SK-N-SH (cell line): ENCODE results near the gene IGF1R. TPM values are rescaled to one million over a fixed set of nuclear protein-coding genes. Genes with fewer than 3 reads are reported as not detected.

Experiments
- CTCF ChIA-PET: fragments of 300-600, 350-600 bp; formaldehyde crosslinking; extraction: SDS; loops from one replicate; lab custom pipeline; 2021; lab: Yijun Ruan, JAX
- POLR2A ChIA-PET: fragments of 350-600 bp; sonication (Branson Sonifier 250); formaldehyde crosslinking; extraction: SDS; loops from one replicate; lab custom pipeline; 2020; ENCODE audit warnings: antibody characterized with exemption, inconsistent platforms; lab: Yijun Ruan, JAX
- DNase-seq: peaks from one replicate; pipeline ENCODE4 v3.0.0; 2012
- H2AFZ ChIP-seq: fragments of 200-600 bp; sonication (generic); 2 replicates; pipeline ENCODE4 v1.8.1; 2016; ENCODE audit warnings: antibody characterized with exemption, mild to moderate bottlenecking, low read depth
- H3F3A ChIP-seq: fragments of 200-600 bp; sonication (generic); replicated peaks from 2 replicates; pipeline ENCODE3; 2016; ENCODE audit warnings: antibody characterized with exemption, mild to moderate bottlenecking; ENCODE audit not compliant: insufficient read depth
- H3K27ac ChIP-seq, 2 experiments: fragments of 200-500 bp in 1 of 2; fragments of 200-600 bp in 1 of 2; sonication (Bioruptor generic) in 1 of 2; sonication (generic), shearing (Covaris generic) in 1 of 2; 2 replicates each; pipeline versions ENCODE4 v1.5.1 to v1.6.1; 2014 to 2016; ENCODE audit warnings: low read depth in 2 of 2, inconsistent platforms in 1 of 2, low read length in 1 of 2, mild to moderate bottlenecking in 1 of 2, mixed read lengths in 1 of 2
- H3K27me3 ChIP-seq: fragments of 200-600 bp; sonication (generic), shearing (Covaris generic); 2 replicates; pipeline ENCODE4 v1.6.1; 2016; ENCODE audit warnings: mixed run types; ENCODE audit not compliant: insufficient read depth
- H3K36me3 ChIP-seq, 2 experiments: fragments of 200-500 bp in 1 of 2; fragments of 200-600 bp in 1 of 2; sonication (Bioruptor generic) in 1 of 2; sonication (generic) in 1 of 2; replicated peaks in 1 of 2; 2 replicates each; pipeline versions ENCODE3 to v1.5.1; 2014 to 2016; ENCODE audit warnings: low read length in 1 of 2, mild to moderate bottlenecking in 1 of 2; ENCODE audit not compliant: insufficient read depth in 2 of 2, control insufficient read depth in 1 of 2
- H3K4me1 ChIP-seq, 2 experiments: fragments of 200-500 bp in 1 of 2; fragments of 200-600 bp in 1 of 2; sonication (Bioruptor generic) in 1 of 2; sonication (generic), shearing (Covaris generic) in 1 of 2; 2 replicates each; pipeline versions ENCODE4 v1.5.1 to v1.6.1; 2014 to 2016; ENCODE audit warnings: low read depth in 1 of 2, low read length in 1 of 2, mixed run types in 1 of 2; ENCODE audit not compliant: insufficient read depth in 2 of 2, control insufficient read depth in 1 of 2
- H3K4me2 ChIP-seq: fragments of 200-600 bp; sonication (generic), shearing (Covaris generic); 2 replicates; pipeline ENCODE4 v1.6.1; 2017; ENCODE audit warnings: mixed run types
- H3K4me3 ChIP-seq, 2 experiments: fragments of 200-500 bp in 1 of 2; fragments of 200-600 bp in 1 of 2; sonication (Bioruptor generic) in 1 of 2; sonication (generic), shearing (Covaris generic) in 1 of 2; 2 replicates each; pipeline versions ENCODE4 v1.5.1 to v1.8.1; 2014 to 2016; ENCODE audit warnings: low read depth in 2 of 2, inconsistent platforms in 1 of 2, low read length in 1 of 2, mild to moderate bottlenecking in 1 of 2, mixed read lengths in 1 of 2, moderate library complexity in 1 of 2
- H3K79me2 ChIP-seq: fragments of 200-600 bp; sonication (generic); 2 replicates; pipeline ENCODE4 v1.8.1; 2017; ENCODE audit warnings: mild to moderate bottlenecking; ENCODE audit not compliant: insufficient read depth
- H3K9ac ChIP-seq: fragments of 200-600 bp; sonication (generic); 2 replicates; pipeline ENCODE4 v1.6.1; 2017; ENCODE audit warnings: mixed run types
- H3K9me2 ChIP-seq: fragments of 200-600 bp; sonication (generic); 2 replicates; pipeline ENCODE4 v1.6.1; 2017; ENCODE audit warnings: mixed run types
- H3K9me3 ChIP-seq: fragments of 200-600 bp; sonication (generic); 2 replicates; pipeline ENCODE4 v1.6.1; 2017; ENCODE audit warnings: mixed run types, mild to moderate bottlenecking, moderate library complexity
- H4K20me1 ChIP-seq: fragments of 200-600 bp; sonication (generic); 2 replicates; pipeline ENCODE4 v1.6.1; 2017; ENCODE audit warnings: mild to moderate bottlenecking, mixed run types; ENCODE audit not compliant: insufficient read depth
- CTCF ChIP-seq: fragments of 200-600 bp; sonication (generic); IDR thresholded peaks from 2 replicates; pipeline ENCODE4 v1.6.1; 2017; ENCODE audit warnings: antibody characterized with exemption, mild to moderate bottlenecking, moderate library complexity
- ELF1 ChIP-seq: IDR thresholded peaks from 2 replicates; pipeline ENCODE4 v1.4.0; 2012
- EZH2phosphoT487 ChIP-seq: fragments of 200-600 bp; sonication (generic); IDR thresholded peaks from 2 replicates; pipeline ENCODE4 v1.6.1; 2017; ENCODE audit warnings: low read depth, mixed run types, mild to moderate bottlenecking, antibody characterized with exemption, moderate library complexity, borderline replicate concordance
- FOXJ3 ChIP-seq: sonication (generic); formaldehyde crosslinking; IDR thresholded peaks from 2 replicates; pipeline ENCODE4 v1.5.1; 2020; ENCODE audit warnings: mild to moderate bottlenecking, missing genetic modification reagents
- FOXM1 ChIP-seq: IDR thresholded peaks from 2 replicates; pipeline ENCODE4 v1.4.0; 2012; ENCODE audit warnings: low read depth, mild to moderate bottlenecking
- GABPA ChIP-seq: IDR thresholded peaks from 2 replicates; pipeline ENCODE4 v1.4.0; 2012; ENCODE audit warnings: low read depth, mild to moderate bottlenecking
- IRF3 ChIP-seq: fragments of 150-350 bp; IDR thresholded peaks from 2 replicates; pipeline ENCODE4 v1.6.1; 2016; ENCODE audit warnings: mild to moderate bottlenecking, low read depth, low read length
- MXI1 ChIP-seq: IDR thresholded peaks from 2 replicates; pipeline ENCODE4 v1.6.1; 2012; ENCODE audit warnings: mild to moderate bottlenecking, low read depth, low read length, improper control_type of control experiment
- NFIC ChIP-seq: IDR thresholded peaks from 2 replicates; pipeline ENCODE4 v1.4.0; 2012; ENCODE audit warnings: borderline replicate concordance
- PBX3 ChIP-seq: IDR thresholded peaks from 2 replicates; pipeline ENCODE4; 2012
- RAD21 ChIP-seq: IDR thresholded peaks from 2 replicates; pipeline ENCODE4 v1.6.1; 2012; ENCODE audit warnings: mild to moderate bottlenecking, low read length
- RCOR1 ChIP-seq: fragments of 150-350 bp; IDR thresholded peaks from 2 replicates; pipeline ENCODE4 v1.6.1; 2017; ENCODE audit warnings: antibody characterized with exemption, low read length
- REST ChIP-seq: IDR thresholded peaks from 2 replicates; pipeline ENCODE4 v1.6.1; 2012; ENCODE audit warnings: mild to moderate bottlenecking, low read depth, low read length, moderate library complexity
- SIN3A ChIP-seq: IDR thresholded peaks from 2 replicates; pipeline ENCODE4 v1.6.1; 2012; ENCODE audit warnings: low read depth, mild to moderate bottlenecking, low read length, moderate library complexity, borderline replicate concordance
- TAF1 ChIP-seq: IDR thresholded peaks from 2 replicates; pipeline ENCODE4 v1.6.1; 2012; ENCODE audit warnings: low read depth, mild to moderate bottlenecking, low read length, moderate library complexity, borderline replicate concordance
- TCF12 ChIP-seq: IDR thresholded peaks from 2 replicates; pipeline ENCODE4 v1.4.0; 2012
- TEAD4 ChIP-seq: IDR thresholded peaks from 2 replicates; pipeline ENCODE4 v1.4.0; 2012; ENCODE audit warnings: mild to moderate bottlenecking, borderline replicate concordance; ENCODE audit not compliant: insufficient read depth
- USF1 ChIP-seq: IDR thresholded peaks from 2 replicates; pipeline ENCODE4 v1.4.0; 2012; ENCODE audit warnings: low read depth, borderline replicate concordance
- YY1 ChIP-seq: IDR thresholded peaks from 2 replicates; pipeline ENCODE4 v1.4.0; 2012; ENCODE audit warnings: low read depth, mild to moderate bottlenecking
- WGBS: methylation state at CpG from one replicate; pipeline ENCODE4 v1.1.6; 2017; ENCODE audit warnings: low lambda C conversion rate; 5-methylcytosine and 5-hydroxymethylcytosine counted together
- polyA plus RNA-seq, 3 experiments: library from polyadenylated mRNA; depleted of rRNA; stranded (reverse); fragments of >200 nt; gene quantifications; 2 replicates each; pipeline ENCODE4 v1.2.3, GENCODE V29; 2012

IGF1R gene
- polyA plus RNA-seq, 1 of the 3 experiments (the other 2 are of a cell fraction), result 9.5 TPM

- POLR2A ChIA-PET, result no interaction called here
- no peaks in the 10 kb centered on the region for H3K9me3 ChIP-seq
- 97% methylated on average over 6 of the region's 6 CpGs for WGBS
- no peaks in the 10 kb centered on the region for H3K9me2 ChIP-seq
- no peaks in the 10 kb centered on the region for H3K36me3 ChIP-seq
- no peak overlapping the region for H3K4me2 ChIP-seq
- TF ChIP-seq FOXM1 (no peak), SIN3A (no peak), ELF1 (no peak), RCOR1 (no peak), EZH2phosphoT487 (no peak), YY1 (no peak), FOXJ3 (CRISPR knock-in tag) (no peak), NFIC (no peak), PBX3 (no peak), USF1 (no peak), IRF3 (no peak), GABPA (no peak), MXI1 (no peak)
- H3K27ac ChIP-seq, result no peak overlapping the region
- no peak overlapping the region for H3K9ac ChIP-seq
- no peak overlapping the region for H2AFZ ChIP-seq
- DNase-seq, result no peak
- peaks cover 55% of the 10 kb centered on the region for H3K79me2 ChIP-seq
- H3K27me3 ChIP-seq, result no peaks in the 10 kb centered on the region
- peaks cover 27 to 34% of the 10 kb centered on the region in 2 experiments for H3K4me1 ChIP-seq
- H4K20me1 ChIP-seq, result no peaks in the 10 kb centered on the region
- H3K4me3 ChIP-seq, result no peak overlapping the region
- CTCF ChIA-PET, result interaction anchor here (2.2 to 3.2 kb wide), 2 partner anchors 11 to 351 kb away, joined by 8 to 26 read pairs; no protein-coding TSS in a partner anchor
- H3F3A ChIP-seq, result peaks cover 12% of the 10 kb centered on the region
Measured at GRCh38 chr15:98870788-98871187, 222.4 kb downstream of the IGF1R start.

- H3K27me3 ChIP-seq, result no peaks in the 10 kb centered on the region
- H3K4me2 ChIP-seq, result peak overlapping the region; percentile 22; the same call in 1 of the 2 replicates
- ChIA-PET CTCF (interaction anchor here (0.6 to 3.2 kb wide), 10 partner anchors 9 to 354 kb away, joined by 3 to 26 read pairs (median 3); no protein-coding TSS in a partner anchor), POLR2A (no interaction called here)
- H3K36me3 ChIP-seq, result no peaks in the 10 kb centered on the region
- no peaks in the 10 kb centered on the region for H3K9me3 ChIP-seq
- no peaks in the 10 kb centered on the region for H3K9me2 ChIP-seq
- no peak overlapping the region for H3K9ac ChIP-seq
- no peaks in the 10 kb centered on the region for H4K20me1 ChIP-seq
- no peak overlapping the region for H3K27ac ChIP-seq
- no peak overlapping the region for H2AFZ ChIP-seq
- H3F3A ChIP-seq, result peaks cover 4% of the 10 kb centered on the region
- 64% methylated on average over 3 of the region's 3 CpGs for WGBS
- DNase-seq, result no peak
- H3K4me1 ChIP-seq, result peaks cover 18 to 48% of the 10 kb centered on the region in 2 experiments
- H3K79me2 ChIP-seq, result peaks cover 60% of the 10 kb centered on the region
- no peak overlapping the region for H3K4me3 ChIP-seq
- TF ChIP-seq RAD21, result no peak
- no peak for TF ChIP-seq MXI1
- no peak for TF ChIP-seq CTCF
- no peak for TF ChIP-seq ELF1
- TF ChIP-seq TCF12, result no peak
- no peak for TF ChIP-seq TEAD4
- no peak for TF ChIP-seq SIN3A
- no peak for TF ChIP-seq TAF1
- TF ChIP-seq REST, result no peak
Measured at GRCh38 chr15:98872774-98873173, 224.4 kb downstream of the IGF1R start.
